HG02763 (cell line): ENCODE measurements around the gene BANF1.

Experiments used
- ATAC-seq: cut with Tn5 transposase; IDR thresholded peaks from one replicate; pipeline ENCODE4 v1.9.1; 2021; ENCODE audit warnings: mild to moderate bottlenecking, moderate library complexity; ENCODE audit not compliant: unreplicated experiment

Gene BANF1

DNA sequence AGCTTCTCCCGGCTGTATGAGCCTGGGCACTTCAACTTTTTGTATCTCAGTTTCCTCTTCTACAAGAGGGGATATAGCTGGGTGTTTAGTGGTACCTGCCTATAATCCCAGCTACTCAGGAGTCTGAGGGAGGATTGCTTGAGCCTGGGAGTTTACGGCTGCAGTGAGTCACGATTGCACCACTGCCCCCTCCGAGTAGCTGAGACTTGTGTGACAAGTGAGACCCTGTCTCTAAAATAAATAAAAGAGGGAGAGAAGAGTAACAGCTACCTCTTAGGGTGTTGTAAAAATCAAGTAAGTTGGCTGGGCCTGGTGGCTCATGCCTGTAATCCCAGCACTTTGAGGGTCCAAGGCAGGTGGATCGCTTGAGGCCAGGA lies 34.0 kb downstream of the BANF1 start:
- ATAC-seq, result no peak

DNA sequence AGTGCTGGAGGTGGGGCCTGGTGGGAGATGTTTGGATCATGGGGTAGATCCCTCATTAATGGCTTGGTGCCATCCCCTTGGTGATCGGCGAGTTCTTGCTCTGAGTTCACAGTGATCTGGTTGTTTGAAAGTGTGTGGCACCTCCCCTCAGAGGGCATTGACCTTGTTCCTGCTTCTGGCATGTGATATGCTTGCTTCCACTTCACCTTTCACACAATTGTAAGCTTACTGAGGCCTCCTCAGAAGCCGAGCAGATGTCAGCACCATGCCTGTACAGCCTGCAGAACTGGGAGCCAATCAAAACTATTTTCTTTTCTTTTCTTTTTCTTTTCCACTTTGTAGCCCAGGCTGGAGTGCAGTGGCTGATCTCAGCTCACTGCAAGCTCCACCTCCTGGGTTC lies 35.0 kb downstream of the BANF1 start:
- no peak for ATAC-seq

DNA sequence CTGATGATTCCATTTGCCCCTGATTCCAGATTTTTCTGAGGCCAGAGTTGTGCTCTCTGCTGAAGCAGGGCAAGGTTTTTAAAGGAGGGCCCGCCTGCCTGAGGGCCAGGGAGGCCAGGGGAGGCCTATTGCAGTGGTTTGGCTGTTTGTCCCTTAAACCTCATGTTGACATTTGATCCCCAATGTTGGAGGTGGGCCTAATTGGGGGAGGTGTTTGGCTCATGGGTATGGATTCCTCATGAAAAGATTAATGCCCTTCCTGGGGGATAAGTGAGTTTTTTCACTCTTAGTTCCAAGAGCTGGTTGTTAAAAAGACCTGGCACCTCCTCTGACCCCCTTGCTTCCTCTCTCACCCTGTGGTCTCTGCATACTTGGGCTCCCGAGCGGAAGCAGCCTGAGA lies 37.5 kb downstream of the BANF1 start:
- no peak for ATAC-seq

DNA sequence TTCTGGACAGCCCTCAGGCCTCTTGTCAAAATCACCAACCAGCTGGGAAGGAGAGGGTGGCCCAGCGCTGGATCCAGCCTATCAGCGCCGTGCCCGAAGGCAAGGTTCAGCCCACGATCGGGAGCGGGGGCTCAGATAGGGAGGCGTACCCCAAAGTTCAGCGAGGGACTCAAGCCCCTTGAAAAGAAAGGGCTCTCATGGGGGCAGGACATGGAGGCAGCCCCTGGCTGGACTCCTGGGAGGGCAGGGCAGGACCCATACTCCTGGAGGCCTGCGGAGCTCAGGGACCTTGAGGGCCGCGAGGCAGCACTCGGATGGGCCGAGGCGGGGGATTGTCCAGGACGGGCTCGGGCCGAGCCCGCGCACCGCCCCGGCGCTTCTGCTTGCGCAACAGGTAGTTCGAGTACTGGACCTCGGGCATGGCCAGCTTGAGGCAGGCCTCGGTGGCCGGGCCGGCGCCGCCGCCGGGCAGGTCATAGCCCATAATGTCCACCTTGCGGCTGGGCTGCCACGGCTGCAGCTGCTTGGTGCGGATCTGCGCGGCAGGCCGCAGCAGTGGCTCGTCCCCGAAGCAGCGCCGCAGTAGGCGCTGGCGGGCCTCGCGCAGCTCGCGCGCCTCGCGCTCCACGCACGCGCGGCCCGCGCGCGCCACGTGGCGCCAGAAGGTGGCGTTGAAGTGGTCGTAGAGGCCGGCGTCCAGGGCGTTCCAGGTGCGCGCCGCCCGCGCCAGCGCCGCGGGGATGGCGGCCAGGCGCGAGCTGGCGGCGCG lies 40.1 kb downstream of the BANF1 start:
- no peak for ATAC-seq

DNA sequence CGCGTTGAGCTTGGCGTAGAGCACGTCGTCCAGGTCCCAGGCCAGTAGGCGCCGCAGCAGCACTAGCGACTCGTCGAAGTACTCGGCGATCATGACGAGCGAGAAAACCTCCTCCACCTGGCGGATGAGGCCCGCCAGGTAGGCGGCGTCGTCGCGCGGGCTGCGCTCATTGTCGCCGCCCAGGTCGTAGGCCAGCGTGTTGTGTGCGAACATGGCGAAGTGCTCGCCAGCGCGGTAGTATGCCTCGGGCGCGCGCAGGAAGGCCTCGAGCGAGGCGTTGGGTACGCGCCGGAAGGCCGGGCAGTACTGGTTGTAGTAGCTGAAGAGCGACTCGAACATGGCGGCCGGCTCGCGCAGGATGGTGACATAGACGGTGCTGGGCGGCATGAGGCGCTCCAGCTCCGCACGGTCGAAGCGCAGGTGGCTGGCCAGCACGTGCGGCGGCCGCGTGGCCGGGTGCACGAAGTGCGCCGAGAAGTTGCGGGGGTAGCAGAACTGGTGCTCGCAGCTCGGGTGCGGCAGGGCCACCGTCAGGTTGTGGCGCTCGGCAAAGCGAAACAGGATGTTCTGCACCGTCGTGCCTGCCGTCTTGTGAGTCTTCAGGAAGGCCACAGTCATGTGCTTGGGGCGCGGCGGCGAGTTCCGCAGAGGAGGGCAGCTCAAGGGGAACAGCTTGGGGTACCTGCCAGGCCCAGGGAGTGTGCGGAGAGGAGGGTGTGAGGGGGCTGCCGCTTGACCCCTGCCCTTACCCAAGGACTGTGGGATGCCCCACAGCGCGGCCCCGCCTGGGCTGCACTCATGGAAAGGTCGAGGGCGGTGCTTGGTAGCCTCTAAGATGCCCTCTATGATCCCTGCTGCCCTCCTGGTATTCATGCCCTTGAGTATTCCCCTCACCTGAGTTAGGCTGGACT lies 40.9 kb downstream of the BANF1 start:
- no peak for ATAC-seq

DNA sequence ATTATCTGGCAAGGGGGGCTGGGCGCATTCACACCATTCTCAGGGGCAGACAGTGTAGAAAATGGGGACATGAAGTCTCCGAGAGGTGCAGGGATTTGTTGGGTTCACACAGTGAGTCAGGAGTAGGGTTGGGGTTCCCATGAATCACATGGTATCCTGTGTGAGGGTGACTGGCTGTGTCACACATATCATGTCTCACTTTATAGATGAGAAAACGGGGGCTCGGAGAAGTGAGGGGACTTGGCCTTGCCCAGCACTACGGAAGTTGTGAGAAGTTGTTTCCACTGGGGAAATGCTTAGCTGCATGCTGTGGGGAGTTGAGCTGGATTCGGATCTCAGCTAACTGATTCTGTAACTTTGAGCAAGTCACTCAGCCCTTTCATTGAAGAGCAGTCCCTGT lies 42.5 kb downstream of the BANF1 start:
- ATAC-seq, result no peak

DNA sequence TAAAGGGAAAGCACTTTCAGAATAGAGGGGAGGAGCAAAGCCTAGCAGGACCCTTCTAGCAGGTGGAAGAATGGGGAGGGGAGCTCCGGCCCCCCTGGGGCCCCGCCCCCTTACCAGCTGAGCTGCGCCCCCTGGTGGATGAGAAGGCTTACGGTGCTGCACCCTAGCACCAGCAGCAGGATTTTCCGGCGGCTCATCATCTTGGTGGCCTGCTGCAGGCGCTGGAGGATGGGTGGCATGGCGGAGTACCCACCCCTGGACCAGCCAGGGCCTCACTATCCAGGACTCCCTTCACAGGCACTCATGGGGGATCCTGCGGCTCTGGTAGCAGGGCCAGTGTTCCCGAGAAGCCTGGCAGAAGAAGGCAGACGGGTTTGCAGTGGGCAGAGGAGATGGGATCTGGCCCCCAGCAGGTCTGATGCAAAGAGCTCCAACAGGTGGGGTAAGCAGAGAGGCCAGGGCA lies 42.9 kb downstream of the BANF1 start:
- no peak for ATAC-seq

GRCh38 chr11:66046901-66047300 lies 44.6 kb downstream of the BANF1 start:
- ATAC-seq, result no peak

DNA sequence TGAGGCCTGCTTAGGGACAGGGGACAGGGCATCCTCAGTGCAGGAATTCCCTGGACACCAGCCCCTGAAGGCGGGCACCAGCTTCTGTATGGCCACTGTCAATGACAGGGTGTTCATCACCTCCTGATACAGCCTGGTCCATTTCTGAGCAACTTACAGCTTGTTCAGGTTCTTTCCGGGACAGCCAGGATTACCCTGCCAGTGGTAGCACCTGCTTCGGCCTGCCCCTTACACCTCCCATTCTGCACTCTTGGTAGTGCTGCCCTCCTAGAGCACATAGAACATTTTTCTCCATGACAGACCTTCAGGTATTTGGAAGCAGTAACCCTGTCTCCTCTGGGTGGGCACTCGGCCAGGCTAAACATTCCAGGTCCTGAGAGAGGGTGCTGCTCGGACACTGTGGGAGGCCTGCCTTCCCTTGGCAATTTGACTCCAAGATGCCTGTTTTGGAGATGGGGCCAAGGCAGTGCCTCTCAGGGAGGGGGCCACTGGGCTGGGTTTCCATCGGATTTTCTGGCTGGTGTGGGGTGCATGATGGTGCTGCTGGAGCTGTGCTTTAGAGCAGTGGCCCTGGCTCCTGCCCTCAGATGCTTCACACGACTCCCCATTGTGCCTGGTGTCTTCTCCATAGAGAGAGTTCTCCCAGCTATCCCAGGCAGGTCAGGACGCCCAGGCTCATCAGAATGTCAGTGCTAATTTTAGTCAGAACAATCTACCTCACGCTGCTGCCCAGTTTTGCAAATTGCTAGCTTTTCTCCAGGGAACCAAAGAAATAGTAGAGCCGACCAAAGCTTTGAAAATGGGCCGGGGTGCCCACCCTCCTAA lies 45.5 kb downstream of the BANF1 start:
- no peak for ATAC-seq

GRCh38 chr11:66048547-66049323 lies 46.4 kb downstream of the BANF1 start, which contains the start of gene GAL3ST3:
GAL3ST3 (minus strand) TSS chr11:66049161; CDS start chr11:66045415, 3,746 bp downstream.
- ATAC-seq, result no peak

DNA sequence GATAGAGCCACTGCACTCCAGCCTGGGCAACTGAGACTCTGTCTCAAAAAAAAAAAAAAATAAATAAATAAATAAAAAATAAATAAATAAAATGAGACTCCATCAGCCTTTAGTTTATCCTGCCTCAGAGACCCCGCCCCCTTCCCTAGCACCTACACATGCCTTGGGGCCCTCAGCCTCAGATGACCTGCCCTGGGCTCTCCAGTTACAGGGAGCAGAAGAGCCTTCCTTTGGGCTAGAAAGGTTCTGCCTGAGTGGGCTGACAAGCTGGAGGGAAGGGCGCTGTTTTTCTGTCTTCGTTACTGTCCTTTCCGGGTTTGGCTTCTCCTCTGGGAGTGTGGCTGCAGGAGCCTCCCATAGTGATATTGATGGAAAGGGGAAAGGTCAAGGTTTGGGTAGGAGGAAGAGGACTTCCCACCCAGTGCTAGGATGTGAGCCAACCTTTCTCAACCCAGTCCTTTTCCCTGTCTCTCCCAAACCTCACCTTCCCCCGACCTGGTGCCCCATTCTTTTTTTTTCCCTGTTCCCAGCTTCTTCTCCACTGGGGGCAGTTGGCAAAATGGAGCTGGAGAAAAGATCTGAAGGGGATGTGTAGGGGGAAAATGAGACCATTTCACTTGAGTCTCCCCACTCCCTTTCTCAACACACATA lies 48.4 kb downstream of the BANF1 start:
- ATAC-seq, result no peak

GRCh38 chr11:66051371-66051765 lies 49.1 kb downstream of the BANF1 start:
- no peak for ATAC-seq

DNA sequence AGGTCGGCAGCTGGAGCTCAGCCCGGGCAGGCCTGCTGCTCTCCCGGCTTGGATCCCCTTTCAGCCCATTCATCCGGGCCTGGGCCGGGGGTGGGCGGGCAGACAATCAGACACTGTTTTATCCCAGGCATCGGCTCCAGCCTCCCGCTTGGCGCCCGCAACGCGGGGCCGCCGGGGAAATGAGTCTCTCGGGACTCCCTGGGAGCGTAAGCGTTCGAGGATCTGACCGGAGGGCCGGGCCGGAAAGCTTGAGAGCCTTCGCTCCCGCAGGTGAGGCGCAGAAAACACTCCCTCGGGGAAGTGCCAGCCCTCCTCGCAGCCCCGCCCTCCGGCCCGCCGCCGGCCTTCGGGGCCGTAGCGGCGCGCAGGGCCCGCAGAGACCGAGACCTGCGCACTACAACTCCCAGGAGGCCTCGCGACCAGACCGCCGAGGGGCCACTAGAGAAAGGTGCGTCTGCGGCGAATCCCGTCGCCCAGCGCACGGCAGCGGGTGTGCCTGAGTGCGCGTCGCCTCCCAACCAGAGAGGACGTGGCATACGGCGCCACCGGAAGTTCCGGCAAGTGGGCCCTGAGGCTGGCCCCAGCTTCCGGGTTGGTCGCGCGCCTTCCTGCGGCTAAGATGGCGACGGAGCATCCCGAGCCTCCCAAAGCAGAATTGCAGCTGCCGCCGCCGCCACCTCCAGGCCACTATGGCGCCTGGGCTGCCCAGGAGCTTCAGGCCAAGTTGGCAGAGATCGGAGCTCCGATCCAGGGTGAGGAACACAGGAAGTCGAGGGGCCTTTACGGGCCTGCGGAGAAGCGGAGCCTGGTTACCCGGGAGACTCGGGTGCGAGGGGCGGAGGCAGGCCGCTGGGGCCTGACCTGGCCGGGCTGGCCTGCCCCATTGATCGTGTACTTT lies 49.7 kb downstream of the BANF1 start, which contains the start of gene SF3B2:
TSS of gene SF3B2 (plus strand) at position 599 of the 898 bp plus-strand sequence. CDS start at position 620, 21 bp downstream.
- ATAC-seq, result peak; percentile 93

DNA sequence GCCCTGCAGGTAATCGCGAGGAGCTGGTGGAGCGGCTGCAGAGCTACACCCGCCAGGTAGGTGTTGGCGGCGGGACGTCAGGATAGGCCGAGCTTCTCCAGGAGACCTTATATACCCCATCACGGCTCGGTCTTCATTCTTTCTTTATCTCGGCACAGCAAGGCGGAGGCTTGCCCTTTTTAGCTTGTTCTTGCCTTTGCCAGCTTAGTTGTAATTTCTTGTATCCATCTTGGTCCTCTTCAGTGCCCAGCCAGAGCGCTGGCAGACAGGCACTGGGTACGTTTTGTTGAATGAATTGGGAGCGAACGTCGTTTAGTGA lies 50.3 kb downstream of the BANF1 start:
- no peak for ATAC-seq
